ENCODE results near the gene SLC22A2. TPM values are rescaled to one million over a fixed set of nuclear protein-coding genes. Genes with fewer than 3 reads are reported as not detected.

Gene SLC22A2
- total and polyA plus RNA-seq, 9 donors = 0.04 to 0.32 (median 0.11) TPM; not detected in 3

GRCh38 chr6:160202411-160202810, 56.2 kb downstream of the SLC22A2 start:
- peaks cover 8% of the 10 kb centered on the region for H3K4me1 ChIP-seq (ENCODE audit: control insufficient read depth, insufficient read depth, low read length)
- H3K9me3 ChIP-seq (replicated peaks; ENCODE audit: control insufficient read depth, low read depth, low read length) = peaks cover 2% of the 10 kb centered on the region
- no peak overlapping the region for H3K4me3 ChIP-seq (ENCODE audit: low read length)
- no peak for DNase-seq
- H3K27me3 ChIP-seq (ENCODE audit: control insufficient read depth, insufficient read depth, low read length) = no peaks in the 10 kb centered on the region
- H3K36me3 ChIP-seq (ENCODE audit: control insufficient read depth, insufficient read depth, low read length) = no peaks in the 10 kb centered on the region
- WGBS (ENCODE audit: insufficient coverage) = no CpG with 5 or more reads among the region's 2 CpGs
- no peak overlapping the region for H3K27ac ChIP-seq (ENCODE audit: low read length)

GRCh38 chr6:160201061-160201460, 57.6 kb downstream of the SLC22A2 start:
- no peak overlapping the region for H3K27ac ChIP-seq (ENCODE audit: low read length)
- H3K36me3 ChIP-seq (ENCODE audit: control insufficient read depth, insufficient read depth, low read length) = no peaks in the 10 kb centered on the region
- no peaks in the 10 kb centered on the region for H3K27me3 ChIP-seq (ENCODE audit: control insufficient read depth, insufficient read depth, low read length)
- DNase-seq = peak; percentile 57
- H3K9me3 ChIP-seq (replicated peaks; ENCODE audit: control insufficient read depth, low read depth, low read length) = no peaks in the 10 kb centered on the region
- peaks cover 8% of the 10 kb centered on the region for H3K4me1 ChIP-seq (ENCODE audit: control insufficient read depth, insufficient read depth, low read length)
- H3K4me3 ChIP-seq (ENCODE audit: low read length) = no peak overlapping the region
- 80% methylated on average over 1 of the region's 2 CpGs for WGBS (ENCODE audit: insufficient coverage)

- Histone ChIP-seq H3K27ac (ENCODE audit: low read length) (no peak overlapping the region), H3K9me3 (replicated peaks; ENCODE audit: control insufficient read depth, low read depth, low read length) (peaks cover 7% of the 10 kb centered on the region), H3K4me3 (ENCODE audit: low read length) (no peak overlapping the region), H3K4me1 (ENCODE audit: control insufficient read depth, insufficient read depth, low read length) (peaks cover 8% of the 10 kb centered on the region), H3K27me3 (ENCODE audit: control insufficient read depth, insufficient read depth, low read length) (no peaks in the 10 kb centered on the region), H3K36me3 (ENCODE audit: control insufficient read depth, insufficient read depth, low read length) (no peaks in the 10 kb centered on the region)
- WGBS (ENCODE audit: insufficient coverage) = no CpG with 5 or more reads among the region's 3 CpGs
- peak; percentile 51 for DNase-seq
These were observed 59.9 kb downstream of the SLC22A2 start for GRCh38 chr6:160198606-160199211.

GRCh38 chr6:160197662-160198061, 61.0 kb downstream of the SLC22A2 start:
- H3K36me3 ChIP-seq (ENCODE audit: control insufficient read depth, insufficient read depth, low read length) = no peaks in the 10 kb centered on the region
- no peak for DNase-seq
- H3K27me3 ChIP-seq (ENCODE audit: control insufficient read depth, insufficient read depth, low read length) = no peaks in the 10 kb centered on the region
- no peak overlapping the region for H3K4me3 ChIP-seq (ENCODE audit: low read length)
- peaks cover 16% of the 10 kb centered on the region for H3K9me3 ChIP-seq (replicated peaks; ENCODE audit: control insufficient read depth, low read depth, low read length)
- no peak overlapping the region for H3K27ac ChIP-seq (ENCODE audit: low read length)
- H3K4me1 ChIP-seq (ENCODE audit: control insufficient read depth, insufficient read depth, low read length) = peaks cover 8% of the 10 kb centered on the region

- H3K4me1 ChIP-seq (ENCODE audit: control insufficient read depth, insufficient read depth, low read length) = peaks cover 6% of the 10 kb centered on the region
- WGBS (ENCODE audit: insufficient coverage) = no CpG with 5 or more reads among the region's 1 CpG
- no peaks in the 10 kb centered on the region for H3K27me3 ChIP-seq (ENCODE audit: control insufficient read depth, insufficient read depth, low read length)
- peaks cover 18% of the 10 kb centered on the region for H3K9me3 ChIP-seq (replicated peaks; ENCODE audit: control insufficient read depth, low read depth, low read length)
- H3K27ac ChIP-seq (ENCODE audit: low read length) = no peak overlapping the region
- no peak for DNase-seq
- H3K36me3 ChIP-seq (ENCODE audit: control insufficient read depth, insufficient read depth, low read length) = no peaks in the 10 kb centered on the region
- H3K4me3 ChIP-seq (ENCODE audit: low read length) = no peak overlapping the region
These were observed 63.8 kb downstream of the SLC22A2 start for GRCh38 chr6:160194808-160195207.

GRCh38 chr6:160192840-160193239, 65.8 kb downstream of the SLC22A2 start:
- no peak overlapping the region for H3K4me3 ChIP-seq (ENCODE audit: low read length)
- DNase-seq = no peak
- peaks cover 18% of the 10 kb centered on the region for H3K9me3 ChIP-seq (replicated peaks; ENCODE audit: control insufficient read depth, low read depth, low read length)
- no peaks in the 10 kb centered on the region for H3K27me3 ChIP-seq (ENCODE audit: control insufficient read depth, insufficient read depth, low read length)
- H3K27ac ChIP-seq (ENCODE audit: low read length) = no peak overlapping the region
- no CpG with 5 or more reads among the region's 1 CpG for WGBS (ENCODE audit: insufficient coverage)
- peaks cover 6% of the 10 kb centered on the region for H3K4me1 ChIP-seq (ENCODE audit: control insufficient read depth, insufficient read depth, low read length)
- H3K36me3 ChIP-seq (ENCODE audit: control insufficient read depth, insufficient read depth, low read length) = no peaks in the 10 kb centered on the region

- H3K27ac ChIP-seq (ENCODE audit: low read length) = no peak overlapping the region
- no peaks in the 10 kb centered on the region for H3K27me3 ChIP-seq (ENCODE audit: control insufficient read depth, insufficient read depth, low read length)
- DNase-seq = no peak
- peaks cover 18% of the 10 kb centered on the region for H3K9me3 ChIP-seq (replicated peaks; ENCODE audit: control insufficient read depth, low read depth, low read length)
- H3K4me1 ChIP-seq (ENCODE audit: control insufficient read depth, insufficient read depth, low read length) = peaks cover 6% of the 10 kb centered on the region
- H3K4me3 ChIP-seq (ENCODE audit: low read length) = no peak overlapping the region
- H3K36me3 ChIP-seq (ENCODE audit: control insufficient read depth, insufficient read depth, low read length) = no peaks in the 10 kb centered on the region
These were observed 67.6 kb downstream of the SLC22A2 start for GRCh38 chr6:160190973-160191372.

- Histone ChIP-seq H3K4me3 (ENCODE audit: low read length) (no peak overlapping the region), H3K4me1 (ENCODE audit: control insufficient read depth, insufficient read depth, low read length) (peaks cover 6% of the 10 kb centered on the region), H3K27me3 (ENCODE audit: control insufficient read depth, insufficient read depth, low read length) (no peaks in the 10 kb centered on the region), H3K36me3 (ENCODE audit: control insufficient read depth, insufficient read depth, low read length) (no peaks in the 10 kb centered on the region), H3K27ac (ENCODE audit: low read length) (no peak overlapping the region), H3K9me3 (replicated peaks; ENCODE audit: control insufficient read depth, low read depth, low read length) (peaks cover 17% of the 10 kb centered on the region)
- DNase-seq = no peak
- WGBS (ENCODE audit: insufficient coverage) = no CpG with 5 or more reads among the region's 1 CpG
These were observed 68.5 kb downstream of the SLC22A2 start for GRCh38 chr6:160190081-160190480.

- Histone ChIP-seq H3K27me3 (ENCODE audit: control insufficient read depth, insufficient read depth, low read length) (no peaks in the 10 kb centered on the region), H3K4me1 (ENCODE audit: control insufficient read depth, insufficient read depth, low read length) (peaks cover 6% of the 10 kb centered on the region), H3K36me3 (ENCODE audit: control insufficient read depth, insufficient read depth, low read length) (no peaks in the 10 kb centered on the region), H3K9me3 (replicated peaks; ENCODE audit: control insufficient read depth, low read depth, low read length) (peaks cover 11% of the 10 kb centered on the region), H3K4me3 (ENCODE audit: low read length) (no peak overlapping the region), H3K27ac (ENCODE audit: low read length) (no peak overlapping the region)
- no peak for DNase-seq
- WGBS (ENCODE audit: insufficient coverage) = no CpG with 5 or more reads among the region's 1 CpG
These were observed 69.8 kb downstream of the SLC22A2 start for GRCh38 chr6:160188773-160189172.

GRCh38 chr6:160180706-160181105, 77.9 kb downstream of the SLC22A2 start:
- Histone ChIP-seq H3K27ac (ENCODE audit: low read length) (no peak overlapping the region), H3K36me3 (ENCODE audit: control insufficient read depth, insufficient read depth, low read length) (no peaks in the 10 kb centered on the region), H3K4me1 (ENCODE audit: control insufficient read depth, insufficient read depth, low read length) (no peaks in the 10 kb centered on the region), H3K9me3 (replicated peaks; ENCODE audit: control insufficient read depth, low read depth, low read length) (no peaks in the 10 kb centered on the region), H3K27me3 (ENCODE audit: control insufficient read depth, insufficient read depth, low read length) (no peaks in the 10 kb centered on the region), H3K4me3 (ENCODE audit: low read length) (no peak overlapping the region)
- WGBS (ENCODE audit: insufficient coverage) = no CpG with 5 or more reads among the region's 1 CpG
- no peak for DNase-seq

GRCh38 chr6:160178271-160178670, 80.3 kb downstream of the SLC22A2 start:
- 88% methylated on average over 4 of the region's 5 CpGs for WGBS (ENCODE audit: insufficient coverage)
- Histone ChIP-seq H3K27me3 (ENCODE audit: control insufficient read depth, insufficient read depth, low read length) (no peaks in the 10 kb centered on the region), H3K4me3 (ENCODE audit: low read length) (no peak overlapping the region), H3K36me3 (ENCODE audit: control insufficient read depth, insufficient read depth, low read length) (no peaks in the 10 kb centered on the region), H3K27ac (ENCODE audit: low read length) (no peak overlapping the region), H3K9me3 (replicated peaks; ENCODE audit: control insufficient read depth, low read depth, low read length) (no peaks in the 10 kb centered on the region), H3K4me1 (ENCODE audit: control insufficient read depth, insufficient read depth, low read length) (no peaks in the 10 kb centered on the region)
- DNase-seq = no peak
